HG03196 (cell line): Measurements from ENCODE around the gene EML6.
"Not testable (repeated sequence)": the region's sequence is repeated elsewhere in the genome, so short reads cannot be mapped to it uniquely, and the experiment has no call there.

ENCODE experiments used
- ATAC-seq: cut with Tn5 transposase; IDR thresholded peaks from one replicate; pipeline ENCODE4 v1.9.1; 2021; ENCODE audit not compliant: unreplicated experiment

Gene EML6

GRCh38 chr2:54871457-54872107 is 148.1 kb downstream of the EML6 start:
- ATAC-seq = no peak

- ATAC-seq = no peak
Observed at GRCh38 chr2:54872780-54873179, 149.3 kb downstream of the EML6 start.

GRCh38 chr2:54873236-54873635 is 149.8 kb downstream of the EML6 start:
- ATAC-seq = not testable (repeated sequence)

- ATAC-seq = no peak
Observed at GRCh38 chr2:54876764-54877163, 153.3 kb downstream of the EML6 start.

GRCh38 chr2:54878182-54878581 is 154.7 kb downstream of the EML6 start:
- no peak for ATAC-seq

- no peak for ATAC-seq
Observed at GRCh38 chr2:54879032-54879431, 155.6 kb downstream of the EML6 start.

- ATAC-seq = no peak
Observed at GRCh38 chr2:54879598-54880332, 156.3 kb downstream of the EML6 start.

- no peak for ATAC-seq
Observed at GRCh38 chr2:54880428-54880827, 157.0 kb downstream of the EML6 start.

GRCh38 chr2:54881759-54882158 is 158.3 kb downstream of the EML6 start:
- no peak for ATAC-seq

GRCh38 chr2:54885891-54886290 is 162.4 kb downstream of the EML6 start:
- no peak for ATAC-seq

GRCh38 chr2:54887850-54888545 is 164.5 kb downstream of the EML6 start:
- no peak for ATAC-seq

GRCh38 chr2:54889053-54889452 is 165.6 kb downstream of the EML6 start:
- ATAC-seq = no peak

GRCh38 chr2:54891909-54892308 is 168.4 kb downstream of the EML6 start:
- ATAC-seq = no peak

- no peak for ATAC-seq
Observed at GRCh38 chr2:54894467-54894866, 171.0 kb downstream of the EML6 start.

- ATAC-seq = no peak
Observed at GRCh38 chr2:54895730-54896129, 172.3 kb downstream of the EML6 start.

- no peak for ATAC-seq
Observed at GRCh38 chr2:54897420-54898310, 174.2 kb downstream of the EML6 start.

- no peak for ATAC-seq
Observed at GRCh38 chr2:54898456-54899226, 175.2 kb downstream of the EML6 start.

GRCh38 chr2:54899576-54900200 is 176.2 kb downstream of the EML6 start:
- no peak for ATAC-seq

GRCh38 chr2:54901224-54901986 is 177.9 kb downstream of the EML6 start:
- no peak for ATAC-seq
